GM23248 (cell line): ENCODE measurements around the gene DNAJC1. TPM values are rescaled to one million over a fixed set of nuclear protein-coding genes. Genes with fewer than 3 reads are reported as not detected.
"Not testable (repeated sequence)": the region's sequence is repeated elsewhere in the genome, so short reads cannot be mapped to it uniquely, and the experiment has no call there.

Experiments used
- DNase-seq: peaks from one replicate; pipeline ENCODE4 v3.0.0-alpha.2; 2015
- H2AFZ ChIP-seq: fragments of 200-600 bp; sonication (generic); 2 replicates; pipeline ENCODE4 v1.6.1; 2016; ENCODE audit warnings: antibody characterized with exemption
- H3F3A ChIP-seq: fragments of 200-600 bp; sonication (generic); 2 replicates; pipeline ENCODE4 v1.6.1; 2016; ENCODE audit warnings: mild to moderate bottlenecking, antibody characterized with exemption, mixed run types; ENCODE audit not compliant: insufficient read depth
- H3K27ac ChIP-seq: fragments of 200-600 bp; sonication (generic); 2 replicates; pipeline ENCODE4 v1.5.1; 2016; ENCODE audit warnings: mild to moderate bottlenecking
- H3K27me3 ChIP-seq: fragments of 200-600 bp; sonication (generic); replicated peaks from 2 replicates; pipeline ENCODE4 v1.6.1; 2016; ENCODE audit warnings: mild to moderate bottlenecking; ENCODE audit not compliant: insufficient read depth
- H3K36me3 ChIP-seq: fragments of 200-600 bp; sonication (generic); 2 replicates; pipeline ENCODE4 v1.6.1; 2016; ENCODE audit warnings: low read depth, mild to moderate bottlenecking
- H3K4me1 ChIP-seq: fragments of 200-600 bp; sonication (generic); 2 replicates; pipeline ENCODE4 v1.6.1; 2016; ENCODE audit warnings: mild to moderate bottlenecking; ENCODE audit not compliant: insufficient read depth
- H3K4me2 ChIP-seq: fragments of 200-600 bp; sonication (generic); one replicate; pipeline ENCODE4 v1.6.1; 2016; ENCODE audit warnings: mild to moderate bottlenecking; ENCODE audit not compliant: unreplicated experiment
- H3K4me3 ChIP-seq: fragments of 200-600 bp; sonication (generic); 2 replicates; pipeline ENCODE4 v1.5.1; 2016; ENCODE audit warnings: mild to moderate bottlenecking
- H3K79me2 ChIP-seq: fragments of 200-600 bp; sonication (generic); 2 replicates; pipeline ENCODE4 v1.6.1; 2016; ENCODE audit warnings: mild to moderate bottlenecking; ENCODE audit not compliant: insufficient read depth
- H3K9ac ChIP-seq: fragments of 200-600 bp; sonication (generic); 2 replicates; pipeline ENCODE4 v1.6.1; 2016; ENCODE audit warnings: mild to moderate bottlenecking
- H3K9me2 ChIP-seq: fragments of 200-600 bp; sonication (generic); 2 replicates; pipeline ENCODE4 v1.6.1; 2016; ENCODE audit warnings: mixed run types, mild to moderate bottlenecking, moderate library complexity; ENCODE audit not compliant: insufficient read depth
- H3K9me3 ChIP-seq: fragments of 200-600 bp; sonication (generic); one replicate; pipeline ENCODE4 v1.6.1; 2017; ENCODE audit warnings: low read depth
- H4K20me1 ChIP-seq: fragments of 200-600 bp; sonication (generic); 2 replicates; pipeline ENCODE4 v1.6.0; 2016; ENCODE audit not compliant: insufficient read depth
- EZH2 ChIP-seq: fragments of 200-600 bp; sonication (generic); IDR thresholded peaks from 2 replicates; pipeline ENCODE4 v1.6.1; 2018; ENCODE audit warnings: antibody characterized with exemption, mild to moderate bottlenecking; ENCODE audit not compliant: insufficient read depth, poor library complexity, severe bottlenecking
- EZH2phosphoT487 ChIP-seq: fragments of 200-600 bp; sonication (generic); IDR thresholded peaks from 2 replicates; pipeline ENCODE4 v1.6.1; 2018; ENCODE audit warnings: antibody characterized with exemption, moderate library complexity, mild to moderate bottlenecking, low read depth; ENCODE audit not compliant: insufficient read depth
- WGBS, 2 experiments: methylation state at CpG; one replicate each; pipeline ENCODE4 v1.1.6; 2015 to 2017; ENCODE audit warnings: low lambda C conversion rate in 2 of 2, low coverage in 1 of 2; ENCODE audit errors: missing lambda C conversion rate in 2 of 2; 5-methylcytosine and 5-hydroxymethylcytosine counted together
- in situ Hi-C: fragments of 300-500 bp; cut with MboI; formaldehyde crosslinking; loops from 2 replicates; pipeline ENCODE4 v1.15.0; 2020
- polyA plus RNA-seq: library from polyadenylated mRNA; unstranded; fragments of >200 nt; fragmentation: Nextera tagmentation; extraction: Ambion mirVana; gene quantifications from 2 replicates; pipeline ENCODE4 v1.2.1, GENCODE V29; 2016
- total RNA-seq: library from RNA; depleted of rRNA; stranded (reverse); fragments of >200 nt; shearing (Covaris generic); gene quantifications from 2 replicates; pipeline ENCODE4 v1.2.3, GENCODE V29; 2014

Gene DNAJC1
- total and polyA plus RNA-seq, 2 experiments from 2014 or later: 50.9 to 63.9 TPM

DNA sequence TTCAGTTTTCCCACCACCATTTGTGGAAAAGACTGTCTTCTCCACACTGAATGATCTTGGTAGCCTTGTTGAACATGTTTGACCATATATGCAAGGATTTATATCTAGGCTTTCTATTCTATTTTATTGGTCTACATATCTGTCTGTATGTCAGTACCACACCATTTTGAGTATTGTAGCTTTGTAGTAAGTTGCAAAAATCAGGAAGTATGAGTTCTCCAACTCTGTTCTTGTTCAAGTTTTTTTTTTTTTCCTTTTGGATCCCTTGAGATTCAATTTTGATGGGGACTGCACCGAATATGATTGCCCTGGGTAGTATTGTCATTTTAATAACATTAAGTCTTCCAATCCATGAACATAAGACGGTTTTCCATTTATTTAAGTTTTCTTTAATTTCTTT lies 176.8 kb downstream of the DNAJC1 start:
- peaks cover 13% of the 10 kb centered on the region for H3K36me3 ChIP-seq
- TF ChIP-seq EZH2phosphoT487: no peak
- no peak for TF ChIP-seq EZH2
- H3K9me3 ChIP-seq: peaks cover 9% of the 10 kb centered on the region
- H3K4me1 ChIP-seq: no peaks in the 10 kb centered on the region
- no peak overlapping the region for H3K9ac ChIP-seq
- H3F3A ChIP-seq: no peaks in the 10 kb centered on the region
- 93 to 96% methylated on average over 2 of the region's 2 CpGs for WGBS, 2 experiments
- H3K4me2 ChIP-seq: no peak overlapping the region
- no peaks in the 10 kb centered on the region for H3K9me2 ChIP-seq
- no peaks in the 10 kb centered on the region for H3K27me3 ChIP-seq
- H2AFZ ChIP-seq: no peak overlapping the region
- H4K20me1 ChIP-seq: no peaks in the 10 kb centered on the region
- in situ Hi-C loops: no loop called here
- H3K4me3 ChIP-seq: no peak overlapping the region
- DNase-seq: no peak
- no peak overlapping the region for H3K27ac ChIP-seq
- no peaks in the 10 kb centered on the region for H3K79me2 ChIP-seq

DNA sequence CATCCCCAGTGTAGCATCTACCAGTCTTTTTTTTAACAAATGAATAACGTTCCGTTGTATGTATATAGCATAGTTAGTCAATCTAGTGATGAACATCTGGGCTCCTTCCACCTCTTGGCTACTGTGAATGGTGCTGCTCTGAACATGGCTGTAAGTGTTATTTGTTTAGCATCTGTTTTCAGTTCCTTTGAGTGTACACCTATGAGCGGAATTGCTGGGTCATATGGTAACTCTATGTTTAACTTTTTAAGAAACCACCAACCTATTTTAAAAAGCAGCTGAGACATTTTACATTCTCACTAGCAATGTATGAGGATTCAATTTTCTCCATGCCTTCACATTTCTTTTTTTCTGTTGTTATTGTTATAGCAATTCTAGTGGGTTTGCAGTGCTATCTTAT lies 178.2 kb downstream of the DNAJC1 start:
- Histone ChIP-seq H3K4me1 (no peaks in the 10 kb centered on the region), H2AFZ (no peak overlapping the region), H4K20me1 (no peaks in the 10 kb centered on the region), H3K4me2 (no peak overlapping the region), H3K4me3 (no peak overlapping the region), H3K9me3 (peaks cover 9% of the 10 kb centered on the region), H3K79me2 (no peaks in the 10 kb centered on the region), H3K9ac (no peak overlapping the region), H3F3A (no peaks in the 10 kb centered on the region), H3K27me3 (no peaks in the 10 kb centered on the region), H3K9me2 (no peaks in the 10 kb centered on the region), H3K27ac (no peak overlapping the region), H3K36me3 (peaks cover 13% of the 10 kb centered on the region)
- DNase-seq: peak; percentile 2
- in situ Hi-C loops: no loop called here
- 95 to 99% methylated on average over 3 of the region's 3 CpGs for WGBS, 2 experiments
- TF ChIP-seq EZH2phosphoT487 (no peak), EZH2 (no peak)

DNA sequence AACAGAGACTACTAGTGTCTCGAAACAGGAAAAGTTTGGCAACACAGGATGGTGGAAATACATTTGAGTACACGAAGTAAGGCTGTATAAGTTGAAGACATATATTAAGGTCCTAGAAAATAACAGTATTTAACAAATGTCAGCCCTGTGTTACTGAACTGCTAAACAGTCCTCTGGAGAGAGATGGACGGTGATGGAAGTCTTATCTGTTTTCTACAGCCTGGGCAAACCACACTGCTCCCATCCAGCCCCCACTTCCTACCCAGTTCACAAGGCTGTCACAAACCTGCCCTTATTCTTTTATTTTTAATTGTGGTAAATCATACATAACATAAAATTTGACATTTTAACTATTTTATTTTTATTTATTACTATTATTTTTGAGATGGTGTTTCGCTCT lies 179.1 kb downstream of the DNAJC1 start:
- WGBS, 2 experiments: 96 to 97% methylated on average over 4 of the region's 4 CpGs
- in situ Hi-C loops: no loop called here

DNA sequence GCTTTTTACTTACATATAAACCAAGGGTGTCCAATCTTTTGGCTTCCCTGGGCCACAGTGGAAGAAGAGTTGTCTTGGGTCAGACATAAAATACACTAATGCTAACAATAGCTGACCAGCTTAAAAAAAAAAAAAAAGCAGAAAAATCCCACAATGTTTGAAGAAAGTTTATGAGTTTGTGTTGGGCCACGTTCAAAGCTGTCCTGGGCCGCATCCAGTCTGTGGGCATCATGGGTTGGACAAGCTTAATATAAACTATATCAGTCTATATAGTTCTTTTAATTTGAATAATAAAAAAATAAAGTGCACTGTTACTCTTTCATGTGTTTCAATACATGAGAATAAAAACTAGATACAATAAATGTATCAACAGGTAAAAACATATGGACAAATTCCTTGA lies 179.9 kb downstream of the DNAJC1 start:
- Histone ChIP-seq H3K4me3 (no peak overlapping the region), H3K79me2 (no peaks in the 10 kb centered on the region), H3K27me3 (no peaks in the 10 kb centered on the region), H3K9me3 (peaks cover 9% of the 10 kb centered on the region), H3K9me2 (no peaks in the 10 kb centered on the region), H3K27ac (no peak overlapping the region), H3K4me2 (no peak overlapping the region), H3F3A (no peaks in the 10 kb centered on the region), H3K9ac (no peak overlapping the region), H3K36me3 (peaks cover 10% of the 10 kb centered on the region), H3K4me1 (no peaks in the 10 kb centered on the region), H2AFZ (no peak overlapping the region), H4K20me1 (no peaks in the 10 kb centered on the region)
- TF ChIP-seq EZH2phosphoT487 (no peak), EZH2 (no peak)
- no peak for DNase-seq
- in situ Hi-C loops: no loop called here
- WGBS, 2 experiments: 89 to 90% methylated on average over 2 of the region's 2 CpGs

More for the DNA sequence above, 179.1 kb downstream of the DNAJC1 start:
- H3K9me2 ChIP-seq: no peaks in the 10 kb centered on the region
- no peak for TF ChIP-seq EZH2phosphoT487
- no peak for TF ChIP-seq EZH2
- H3F3A ChIP-seq: no peaks in the 10 kb centered on the region
- no peak overlapping the region for H3K4me3 ChIP-seq
- no peaks in the 10 kb centered on the region for H3K27me3 ChIP-seq
- H3K9me3 ChIP-seq: peaks cover 9% of the 10 kb centered on the region
- no peak overlapping the region for H3K4me2 ChIP-seq
- H2AFZ ChIP-seq: no peak overlapping the region
- H3K79me2 ChIP-seq: no peaks in the 10 kb centered on the region
- no peaks in the 10 kb centered on the region for H4K20me1 ChIP-seq
- no peaks in the 10 kb centered on the region for H3K4me1 ChIP-seq
- H3K27ac ChIP-seq: no peak overlapping the region
- no peak overlapping the region for H3K9ac ChIP-seq
- peaks cover 10% of the 10 kb centered on the region for H3K36me3 ChIP-seq
- DNase-seq: no peak

DNA sequence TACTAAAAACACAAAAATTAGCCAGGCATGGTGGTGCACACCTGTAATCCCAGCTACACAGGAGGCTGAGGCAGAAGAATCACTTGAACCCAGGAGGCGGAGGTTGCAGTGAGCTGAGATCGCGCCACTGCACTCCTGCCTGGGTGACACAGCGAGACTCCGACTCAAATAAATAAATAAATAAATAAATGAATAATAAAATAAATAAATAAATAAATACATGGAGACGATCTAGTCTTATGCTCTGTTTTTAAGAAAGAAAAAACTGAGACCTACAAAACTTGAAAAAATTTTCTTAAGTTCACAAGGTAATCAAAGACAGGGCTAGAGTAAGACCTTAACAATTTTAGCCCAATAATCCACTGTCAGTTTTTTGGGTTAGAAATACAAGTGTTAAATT lies 181.3 kb downstream of the DNAJC1 start:
- H2AFZ ChIP-seq, in situ Hi-C loops, H3K9me2 ChIP-seq, H3K4me1 ChIP-seq, H3K27me3 ChIP-seq, H3F3A ChIP-seq, H3K79me2 ChIP-seq, H3K4me2 ChIP-seq, H3K9me3 ChIP-seq, H4K20me1 ChIP-seq, DNase-seq, H3K4me3 ChIP-seq, H3K9ac ChIP-seq, H3K27ac ChIP-seq: not testable (repeated sequence)
- H3K36me3 ChIP-seq: peaks cover 10% of the 10 kb centered on the region; the same call in 1 of the 2 replicates
- 96 to 98% methylated on average over 6 of the region's 6 CpGs for whole genome bisulfite sequencing, 2 experiments
